ENCODE results near the gene TAF11L11. TPM values are rescaled to one million over a fixed set of nuclear protein-coding genes. Genes with fewer than 3 reads are reported as not detected.

Gene TAF11L11
- total RNA-seq, 2 donors from 2014 or later, result not detected

Other genes starting within 250 kb of the TAF11L11 start
- not detected for gene TAF11L2, start 106.0 kb upstream of the TAF11L11 start, total RNA-seq
- not detected for gene TAF11L3, start 85.8 kb upstream of the TAF11L11 start, total RNA-seq
- not detected for gene TAF11L4, start 82.4 kb upstream of the TAF11L11 start, total RNA-seq
- not detected for gene TAF11L5, start 78.9 kb upstream of the TAF11L11 start, total RNA-seq
- not detected for gene TAF11L6, start 75.5 kb upstream of the TAF11L11 start, total RNA-seq
- not detected for gene TAF11L7, start 18.4 kb upstream of the TAF11L11 start, total RNA-seq
- not detected for gene TAF11L8, start 13.2 kb upstream of the TAF11L11 start, total RNA-seq
- not detected for gene TAF11L9, start 9.8 kb upstream of the TAF11L11 start, total RNA-seq
- gene TAF11L10, start 6.4 kb upstream of the TAF11L11 start, total RNA-seq, result not detected
- not detected for gene TAF11L12, start 6.2 kb downstream of the TAF11L11 start, total RNA-seq
- not detected for gene TAF11L13, start 27.9 kb downstream of the TAF11L11 start, total RNA-seq
- not detected for gene TAF11L14, start 30.3 kb downstream of the TAF11L11 start, total RNA-seq

All from posterior vena cava (tissue), 2 donors.